Activated CD8-positive, alpha-beta memory T cell treated with anti-CD3 and anti-CD28 coated beads, Interleukin-2, amount 50 U/mL, for 24 hours (primary cell): ENCODE measurements around the gene LCN15.
"Not testable (repeated sequence)": the region's sequence is repeated elsewhere in the genome, so short reads cannot be mapped to it uniquely, and the experiment has no call there.

Source experiments
- DNase-seq: peaks from one replicate; pipeline ENCODE4 v3.0.0-alpha.2; 2020; ENCODE audit errors: extremely low read depth

LCN15 gene

GRCh38 chr9:136755302-136756133, 8.8 kb downstream of the LCN15 start:
- not testable (repeated sequence) for DNase-seq

- no peak for DNase-seq
These were observed 9.6 kb downstream of the LCN15 start for GRCh38 chr9:136754626-136755301.

- DNase-seq = no peak
These were observed 10.2 kb downstream of the LCN15 start for GRCh38 chr9:136754059-136754572.

GRCh38 chr9:136753371-136754058, 10.8 kb downstream of the LCN15 start:
- no peak for DNase-seq

GRCh38 chr9:136751814-136752213, 12.5 kb downstream of the LCN15 start:
- DNase-seq = no peak

GRCh38 chr9:136751244-136751643, 13.1 kb downstream of the LCN15 start:
- no peak for DNase-seq

- DNase-seq = no peak
These were observed 13.8 kb downstream of the LCN15 start for GRCh38 chr9:136750526-136750925.

GRCh38 chr9:136748666-136749611, 15.4 kb downstream of the LCN15 start:
- DNase-seq = no peak

GRCh38 chr9:136748201-136748600, 16.1 kb downstream of the LCN15 start, which contains the start of gene LCN6:
TSS of gene LCN6 (minus strand) at chr9:136748525. CDS start at chr9:136748483, 42 bp downstream.
- no peak for DNase-seq

GRCh38 chr9:136747161-136748060, 16.9 kb downstream of the LCN15 start:
- no peak for DNase-seq

GRCh38 chr9:136746621-136747020, 17.7 kb downstream of the LCN15 start:
- no peak for DNase-seq

GRCh38 chr9:136746155-136746490, 18.2 kb downstream of the LCN15 start:
- DNase-seq = no peak

GRCh38 chr9:136745389-136746154, 18.7 kb downstream of the LCN15 start:
- no peak for DNase-seq

GRCh38 chr9:136744773-136745172, 19.5 kb downstream of the LCN15 start:
- no peak for DNase-seq

GRCh38 chr9:136743639-136744211, 20.6 kb downstream of the LCN15 start:
- no peak for DNase-seq

- no peak for DNase-seq
These were observed 21.5 kb downstream of the LCN15 start, which contains the start of gene LCN10 for GRCh38 chr9:136742591-136743391. TSS of gene LCN10 (minus strand) at chr9:136742940. CDS start at chr9:136742903, 37 bp downstream.

- no peak for DNase-seq
These were observed 22.3 kb downstream of the LCN15 start for GRCh38 chr9:136741883-136742571.
